ENCODE data around the gene ZNF469. TPM values are rescaled to one million over a fixed set of nuclear protein-coding genes. Genes with fewer than 3 reads are reported as not detected.

ZNF469 gene
- total and polyA plus RNA-seq, 2 donors (not counting 3 experiments of a cell fraction or from before 2014, with no cell fraction given), result 0.90 to 5.7 TPM

- no peak overlapping the region for H2AFZ ChIP-seq (ENCODE audit: low read depth, low read length)
- no peak overlapping the region for H3K27ac ChIP-seq (ENCODE audit: insufficient read depth, low read depth, low read length)
- no peaks in the 10 kb centered on the region for H3K9me1 ChIP-seq (replicated peaks; ENCODE audit: control insufficient read depth, extremely low read depth, insufficient read depth, low read length)
- TF ChIP-seq MYC (IDR thresholded peaks at IDR 0.05; ENCODE audit: low read depth, low read length) (no peak), JUN (IDR thresholded peaks at IDR 0.05; ENCODE audit: borderline replicate concordance, insufficient read depth, insufficient read length, low read depth) (no peak), FOS (IDR thresholded peaks at IDR 0.05; ENCODE audit: borderline replicate concordance, insufficient read depth, low read length) (no peak), POLR2AphosphoS5 (IDR thresholded peaks at IDR 0.05; ENCODE audit: insufficient read depth, low read depth, low read length) (no peak), EZH2 (IDR thresholded peaks at IDR 0.05; ENCODE audit: borderline replicate concordance, low read depth, low read length, severe bottlenecking) (no peak), GATA2 (IDR thresholded peaks at IDR 0.05; ENCODE audit: insufficient read depth, insufficient read length, low read depth, low read length) (no peak), POLR2A (IDR thresholded peaks at IDR 0.05; ENCODE audit: low read depth, low read length) (no peak)
- TF ChIP-seq, protein P1, sequence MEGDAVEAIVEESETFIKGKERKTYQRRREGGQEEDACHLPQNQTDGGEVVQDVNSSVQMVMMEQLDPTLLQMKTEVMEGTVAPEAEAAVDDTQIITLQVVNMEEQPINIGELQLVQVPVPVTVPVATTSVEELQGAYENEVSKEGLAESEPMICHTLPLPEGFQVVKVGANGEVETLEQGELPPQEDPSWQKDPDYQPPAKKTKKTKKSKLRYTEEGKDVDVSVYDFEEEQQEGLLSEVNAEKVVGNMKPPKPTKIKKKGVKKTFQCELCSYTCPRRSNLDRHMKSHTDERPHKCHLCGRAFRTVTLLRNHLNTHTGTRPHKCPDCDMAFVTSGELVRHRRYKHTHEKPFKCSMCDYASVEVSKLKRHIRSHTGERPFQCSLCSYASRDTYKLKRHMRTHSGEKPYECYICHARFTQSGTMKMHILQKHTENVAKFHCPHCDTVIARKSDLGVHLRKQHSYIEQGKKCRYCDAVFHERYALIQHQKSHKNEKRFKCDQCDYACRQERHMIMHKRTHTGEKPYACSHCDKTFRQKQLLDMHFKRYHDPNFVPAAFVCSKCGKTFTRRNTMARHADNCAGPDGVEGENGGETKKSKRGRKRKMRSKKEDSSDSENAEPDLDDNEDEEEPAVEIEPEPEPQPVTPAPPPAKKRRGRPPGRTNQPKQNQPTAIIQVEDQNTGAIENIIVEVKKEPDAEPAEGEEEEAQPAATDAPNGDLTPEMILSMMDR (IDR thresholded peaks at IDR 0.05; ENCODE audit: extremely low read depth in 1 of 2, insufficient read depth in 1 of 2, low read depth in 1 of 2, low read length in 2 of 2), result no peak
- H3K9me3 ChIP-seq (replicated peaks; ENCODE audit: control insufficient read depth, insufficient read depth, low read length), result no peaks in the 10 kb centered on the region
- H3K36me3 ChIP-seq (ENCODE audit: control insufficient read depth in 2 of 2, extremely low read depth in 1 of 2, insufficient read depth in 2 of 2, low read length in 2 of 2), result no peaks in the 10 kb centered on the region
- FAIRE-seq (no peak), DNase-seq (ENCODE audit: low read depth, low spot score) (no peak)
- no peaks in the 10 kb centered on the region for H4K20me1 ChIP-seq (replicated peaks; ENCODE audit: control insufficient read depth, extremely low read depth, insufficient read depth, low read length)
- dilution Hi-C loops (cut with MboI; ENCODE audit: extremely low pct_ligation_motif_present, low sequenced_read_pairs) (no loop called here), intact Hi-C loops (cut with micrococcal nuclease) (no loop called here)
- H3K4me1 ChIP-seq (ENCODE audit: control insufficient read depth, extremely low read depth, insufficient read depth, low read length), result no peaks in the 10 kb centered on the region
- POLR2A ChIA-PET, result no interaction called here
- no peak overlapping the region for H3K4me3 ChIP-seq (replicated peaks in 1 of 3; ENCODE audit: insufficient read depth in 1 of 3, low read depth in 1 of 3, low read length in 3 of 3)
- no peaks in the 10 kb centered on the region for H3K27me3 ChIP-seq (ENCODE audit: control insufficient read depth in 2 of 2, insufficient read depth in 2 of 2, low read length in 2 of 2)
- CTCF ChIA-PET, result interaction anchor here (1.4 to 1.9 kb wide), 2 partner anchors 13 kb away, joined by 3 to 6 read pairs; no protein-coding TSS in a partner anchor
- H3K79me2 ChIP-seq (ENCODE audit: control insufficient read depth, insufficient read depth, low read length), result no peaks in the 10 kb centered on the region
- no TSS peak for BruUV-seq (replicated peaks)
- no peak overlapping the region for H3K4me2 ChIP-seq (ENCODE audit: insufficient read depth, low read length)
- H3K9ac ChIP-seq (replicated peaks; ENCODE audit: extremely low read depth, insufficient read depth, low read length), result no peak overlapping the region
Measured at GRCh38 chr16:88414521-88415380, 32.0 kb downstream of the ZNF469 start.
